OCI-LY1 (cell line): ENCODE results near the gene DUSP22.

ENCODE experiments used
- H2AFZ ChIP-seq: fragments of 200-600 bp; sonication (generic), shearing (Covaris generic); 2 replicates; pipeline ENCODE4 v1.6.0; 2014; ENCODE audit warnings: antibody characterized with exemption, mild to moderate bottlenecking, low read length
- H3F3A ChIP-seq: fragments of 200-600 bp; sonication (generic), shearing (Covaris generic); 2 replicates; pipeline ENCODE4 v1.6.0; 2014; ENCODE audit warnings: mild to moderate bottlenecking, antibody characterized with exemption, low read length, moderate library complexity; ENCODE audit not compliant: insufficient read depth
- H3K27ac ChIP-seq: fragments of 200-600 bp; sonication (generic); 2 replicates; pipeline ENCODE4 v1.5.1; 2014; ENCODE audit warnings: low read length, mixed run types, mild to moderate bottlenecking, low read depth; ENCODE audit not compliant: poor library complexity, severe bottlenecking
- H3K27me3 ChIP-seq: fragments of 200-600 bp; sonication (generic); 2 replicates; pipeline ENCODE4 v1.6.0; 2014; ENCODE audit warnings: antibody characterized with exemption, mild to moderate bottlenecking, low read length, moderate library complexity; ENCODE audit not compliant: insufficient read depth
- H3K36me3 ChIP-seq: fragments of 200-600 bp; sonication (generic); 2 replicates; pipeline ENCODE4 v1.6.1; 2014; ENCODE audit warnings: mild to moderate bottlenecking, antibody characterized with exemption, low read length, moderate library complexity, mixed read lengths; ENCODE audit not compliant: insufficient read depth
- H3K4me1 ChIP-seq: fragments of 200-600 bp; sonication (generic); 2 replicates; pipeline ENCODE4 v1.5.1; 2014; ENCODE audit warnings: mild to moderate bottlenecking, low read length, moderate library complexity; ENCODE audit not compliant: insufficient read depth, severe bottlenecking
- H3K4me2 ChIP-seq: fragments of 200-600 bp; sonication (generic), shearing (Covaris generic); 2 replicates; pipeline ENCODE4 v1.6.1; 2014; ENCODE audit warnings: low read length
- H3K4me3 ChIP-seq: fragments of 200-600 bp; sonication (generic); 2 replicates; pipeline ENCODE4 v1.5.1; 2014; ENCODE audit warnings: low read length, low read depth, mild to moderate bottlenecking, mixed read lengths; ENCODE audit not compliant: poor library complexity, severe bottlenecking
- H3K79me2 ChIP-seq: fragments of 200-600 bp; shearing (Covaris generic); 2 replicates; pipeline ENCODE4 v1.6.1; 2016; ENCODE audit warnings: mixed run types, low read length, mixed read lengths; ENCODE audit not compliant: insufficient read depth
- H3K9ac ChIP-seq: fragments of 200-600 bp; sonication (generic), shearing (Covaris generic); 2 replicates; pipeline ENCODE4 v1.6.1; 2014; ENCODE audit warnings: mild to moderate bottlenecking, low read length, mixed read lengths
- H3K9me2 ChIP-seq: fragments of 200-600 bp; sonication (generic), shearing (Covaris generic); 2 replicates; pipeline ENCODE4 v1.6.1; 2014; ENCODE audit warnings: low read depth, mild to moderate bottlenecking, low read length, mixed read lengths
- H3K9me3 ChIP-seq: fragments of 200-600 bp; shearing (Covaris generic); 2 replicates; pipeline ENCODE4 v1.6.1; 2014; ENCODE audit warnings: low read length, mixed read lengths
- H4K20me1 ChIP-seq: fragments of 200-600 bp; sonication (generic), shearing (Covaris generic); 2 replicates; pipeline ENCODE4 v1.6.0; 2016; ENCODE audit warnings: mild to moderate bottlenecking, low read length; ENCODE audit not compliant: insufficient read depth
- CTCF ChIP-seq: fragments of 200-600 bp; sonication (generic), shearing (Covaris generic); IDR thresholded peaks from 2 replicates; pipeline ENCODE4 v1.5.1; 2017; ENCODE audit warnings: mild to moderate bottlenecking, antibody characterized with exemption, low read length, moderate library complexity, mixed read lengths
- EZH2 ChIP-seq: fragments of 200-600 bp; sonication (generic), shearing (Covaris generic); IDR thresholded peaks from 2 replicates; pipeline ENCODE4 v1.8.0; 2017; ENCODE audit warnings: borderline replicate concordance, mixed run types, mild to moderate bottlenecking, antibody characterized with exemption, low read length, moderate library complexity, mixed read lengths

Gene DUSP22

GRCh38 chr6:250676-251075 lies 41.6 kb upstream of the DUSP22 start:
- no peaks in the 10 kb centered on the region for H3K36me3 ChIP-seq
- H3F3A ChIP-seq = no peaks in the 10 kb centered on the region
- H3K79me2 ChIP-seq = no peaks in the 10 kb centered on the region
- no peak overlapping the region for H3K27ac ChIP-seq
- no peak overlapping the region for H3K4me2 ChIP-seq
- no peak overlapping the region for H2AFZ ChIP-seq
- H3K4me1 ChIP-seq = peaks cover 4% of the 10 kb centered on the region
- H3K9me3 ChIP-seq = no peaks in the 10 kb centered on the region
- H3K27me3 ChIP-seq = no peaks in the 10 kb centered on the region
- H4K20me1 ChIP-seq = no peaks in the 10 kb centered on the region
- TF ChIP-seq CTCF = no peak
- TF ChIP-seq EZH2 = no peak
- no peak overlapping the region for H3K9ac ChIP-seq
- no peaks in the 10 kb centered on the region for H3K9me2 ChIP-seq
- H3K4me3 ChIP-seq = no peak overlapping the region

GRCh38 chr6:251920-252319 lies 40.4 kb upstream of the DUSP22 start:
- Histone ChIP-seq H3K4me1 (peaks cover 7% of the 10 kb centered on the region), H3K9me3 (no peaks in the 10 kb centered on the region)

GRCh38 chr6:252775-253535 lies 39.3 kb upstream of the DUSP22 start:
- Histone ChIP-seq H3K27ac (no peak overlapping the region), H2AFZ (no peak overlapping the region), H3F3A (no peaks in the 10 kb centered on the region), H3K9ac (no peak overlapping the region), H3K36me3 (no peaks in the 10 kb centered on the region), H3K79me2 (no peaks in the 10 kb centered on the region), H3K9me3 (no peaks in the 10 kb centered on the region), H3K4me2 (no peak overlapping the region), H3K4me1 (peaks cover 7% of the 10 kb centered on the region), H3K9me2 (no peaks in the 10 kb centered on the region), H4K20me1 (no peaks in the 10 kb centered on the region), H3K4me3 (no peak overlapping the region), H3K27me3 (no peaks in the 10 kb centered on the region)
- TF ChIP-seq CTCF (no peak), EZH2 (no peak)

More at GRCh38 chr6:251920-252319, 40.4 kb upstream of the DUSP22 start:
- Histone ChIP-seq H3K27me3 (no peaks in the 10 kb centered on the region), H3K36me3 (no peaks in the 10 kb centered on the region), H2AFZ (no peak overlapping the region), H3K9me2 (no peaks in the 10 kb centered on the region), H4K20me1 (no peaks in the 10 kb centered on the region), H3K4me3 (no peak overlapping the region), H3K27ac (no peak overlapping the region), H3K4me2 (no peak overlapping the region), H3F3A (no peaks in the 10 kb centered on the region), H3K79me2 (no peaks in the 10 kb centered on the region), H3K9ac (no peak overlapping the region)
- TF ChIP-seq CTCF = no peak
- TF ChIP-seq EZH2 = no peak
